DOHH2 (cell line): Measurements from ENCODE around the gene ZNF414.

Experiments
- H3F3A ChIP-seq: fragments of 200-600 bp; sonication (generic), shearing (Covaris generic); 2 replicates; pipeline ENCODE4 v1.6.0; 2016; ENCODE audit warnings: antibody characterized with exemption, mild to moderate bottlenecking; ENCODE audit not compliant: control insufficient read depth, insufficient read depth
- H3K27ac ChIP-seq: fragments of 200-600 bp; sonication (generic); 2 replicates; pipeline ENCODE4 v1.5.1; 2014; ENCODE audit warnings: low read depth, mild to moderate bottlenecking, low read length, moderate library complexity
- H3K27me3 ChIP-seq: fragments of 200-600 bp; sonication (generic); 2 replicates; pipeline ENCODE4 v1.6.1; 2014; ENCODE audit warnings: mild to moderate bottlenecking, low read length, mixed read lengths; ENCODE audit not compliant: control insufficient read depth
- H3K36me3 ChIP-seq: fragments of 200-600 bp; sonication (generic); 2 replicates; pipeline ENCODE4 v1.6.1; 2014; ENCODE audit warnings: mild to moderate bottlenecking, low read length, moderate library complexity, mixed read lengths; ENCODE audit not compliant: control insufficient read depth
- H3K4me1 ChIP-seq: fragments of 200-600 bp; sonication (generic); 2 replicates; pipeline ENCODE4 v1.6.1; 2014; ENCODE audit warnings: mild to moderate bottlenecking, low read length, mixed read lengths; ENCODE audit not compliant: control insufficient read depth
- H3K4me2 ChIP-seq: fragments of 200-600 bp; sonication (generic); 2 replicates; pipeline ENCODE4 v1.6.0; 2014; ENCODE audit warnings: mild to moderate bottlenecking, low read length, moderate library complexity
- H3K4me3 ChIP-seq: fragments of 200-600 bp; sonication (generic); 2 replicates; pipeline ENCODE4 v1.5.1; 2014; ENCODE audit warnings: mild to moderate bottlenecking, low read length, mixed read lengths
- H3K79me2 ChIP-seq: fragments of 200-600 bp; sonication (generic); 2 replicates; pipeline ENCODE4 v1.6.1; 2014; ENCODE audit warnings: mild to moderate bottlenecking, low read length, mixed read lengths; ENCODE audit not compliant: control insufficient read depth
- H3K9me2 ChIP-seq: fragments of 200-600 bp; sonication (generic); replicated peaks from 2 replicates; pipeline ENCODE4 v1.6.1; 2014; ENCODE audit warnings: mild to moderate bottlenecking, low read length, mixed read lengths; ENCODE audit not compliant: control insufficient read depth
- H3K9me3 ChIP-seq: fragments of 200-600 bp; sonication (generic); 2 replicates; pipeline ENCODE4 v1.6.1; 2014; ENCODE audit warnings: antibody characterized with exemption, low read length, mixed read lengths; ENCODE audit not compliant: control insufficient read depth, insufficient read depth
- H4K20me1 ChIP-seq: fragments of 200-600 bp; sonication (generic); 2 replicates; pipeline ENCODE4 v1.6.0; 2014; ENCODE audit warnings: low read depth, mild to moderate bottlenecking, antibody characterized with exemption, low read length, moderate library complexity; ENCODE audit not compliant: control insufficient read depth, insufficient read depth
- EZH2phosphoT487 ChIP-seq: fragments of 200-600 bp; sonication (generic); IDR thresholded peaks from 2 replicates; pipeline ENCODE4 v1.6.1; 2017; ENCODE audit warnings: borderline replicate concordance, mild to moderate bottlenecking, antibody characterized with exemption, low read length, moderate library complexity, mixed read lengths
- TF ChIP-seq, protein P1 (sequence below): fragments of 200-600 bp; sonication (generic); IDR thresholded peaks from one replicate; pipeline ENCODE4 v1.5.1; 2014; ENCODE audit warnings: antibody characterized with exemption, mild to moderate bottlenecking, low read depth, low read length; ENCODE audit not compliant: poor library complexity, severe bottlenecking

ZNF414 gene

GRCh38 chr19:8485561-8486371, 28.2 kb downstream of the ZNF414 start:
- no peak overlapping the region for H3K27ac ChIP-seq
- peaks cover 84% of the 10 kb centered on the region for H3K36me3 ChIP-seq

GRCh38 chr19:8484331-8484894, 29.6 kb downstream of the ZNF414 start:
- peaks cover 84% of the 10 kb centered on the region for H3K36me3 ChIP-seq
- no peak overlapping the region for H3K4me2 ChIP-seq
- peaks cover 41% of the 10 kb centered on the region for H3K79me2 ChIP-seq
- no peaks in the 10 kb centered on the region for H3F3A ChIP-seq
- H3K27ac ChIP-seq: no peak overlapping the region
- no peaks in the 10 kb centered on the region for H3K9me2 ChIP-seq
- H3K4me1 ChIP-seq: no peaks in the 10 kb centered on the region
- no peaks in the 10 kb centered on the region for H3K27me3 ChIP-seq
- peaks cover 16% of the 10 kb centered on the region; the same call in 1 of the 2 replicates for H4K20me1 ChIP-seq
- TF ChIP-seq EZH2phosphoT487: no peak
- TF ChIP-seq, protein P1, sequence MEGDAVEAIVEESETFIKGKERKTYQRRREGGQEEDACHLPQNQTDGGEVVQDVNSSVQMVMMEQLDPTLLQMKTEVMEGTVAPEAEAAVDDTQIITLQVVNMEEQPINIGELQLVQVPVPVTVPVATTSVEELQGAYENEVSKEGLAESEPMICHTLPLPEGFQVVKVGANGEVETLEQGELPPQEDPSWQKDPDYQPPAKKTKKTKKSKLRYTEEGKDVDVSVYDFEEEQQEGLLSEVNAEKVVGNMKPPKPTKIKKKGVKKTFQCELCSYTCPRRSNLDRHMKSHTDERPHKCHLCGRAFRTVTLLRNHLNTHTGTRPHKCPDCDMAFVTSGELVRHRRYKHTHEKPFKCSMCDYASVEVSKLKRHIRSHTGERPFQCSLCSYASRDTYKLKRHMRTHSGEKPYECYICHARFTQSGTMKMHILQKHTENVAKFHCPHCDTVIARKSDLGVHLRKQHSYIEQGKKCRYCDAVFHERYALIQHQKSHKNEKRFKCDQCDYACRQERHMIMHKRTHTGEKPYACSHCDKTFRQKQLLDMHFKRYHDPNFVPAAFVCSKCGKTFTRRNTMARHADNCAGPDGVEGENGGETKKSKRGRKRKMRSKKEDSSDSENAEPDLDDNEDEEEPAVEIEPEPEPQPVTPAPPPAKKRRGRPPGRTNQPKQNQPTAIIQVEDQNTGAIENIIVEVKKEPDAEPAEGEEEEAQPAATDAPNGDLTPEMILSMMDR: no peak
- H3K4me3 ChIP-seq: no peak overlapping the region
- no peaks in the 10 kb centered on the region for H3K9me3 ChIP-seq

More at GRCh38 chr19:8485561-8486371, 28.2 kb downstream of the ZNF414 start:
- no peaks in the 10 kb centered on the region for H3K9me2 ChIP-seq
- H3K4me3 ChIP-seq: no peak overlapping the region
- TF ChIP-seq EZH2phosphoT487: no peak
- TF ChIP-seq, protein P1: no peak
- H3F3A ChIP-seq: no peaks in the 10 kb centered on the region
- no peak overlapping the region for H3K4me2 ChIP-seq
- no peaks in the 10 kb centered on the region for H3K4me1 ChIP-seq
- no peaks in the 10 kb centered on the region for H3K27me3 ChIP-seq
- H3K9me3 ChIP-seq: no peaks in the 10 kb centered on the region
- H3K79me2 ChIP-seq: peaks cover 29% of the 10 kb centered on the region
- H4K20me1 ChIP-seq: peaks cover 16% of the 10 kb centered on the region; the same call in 1 of the 2 replicates

DNA sequence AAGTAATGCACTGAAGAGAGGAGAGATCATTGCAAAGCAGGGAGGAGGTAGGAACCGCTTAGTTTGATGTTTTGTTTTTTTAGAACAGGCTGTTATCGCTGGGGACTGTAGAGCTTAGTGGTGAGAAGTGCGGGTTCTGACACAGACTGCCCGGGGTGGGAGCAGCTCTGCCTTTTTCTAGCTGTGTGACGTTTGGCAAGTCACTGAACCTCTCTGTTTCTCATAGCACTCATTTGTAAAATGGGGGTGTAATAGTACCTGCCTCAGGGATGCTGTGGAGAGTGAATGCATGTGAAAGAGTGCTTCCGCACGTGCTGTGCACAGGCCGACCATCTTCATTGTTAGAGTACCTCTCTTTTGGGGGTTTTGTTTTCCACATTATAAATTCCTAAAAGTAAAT, 30.8 kb downstream of the ZNF414 start:
- Histone ChIP-seq H3K4me1 (no peaks in the 10 kb centered on the region), H3K9me2 (no peaks in the 10 kb centered on the region), H3K4me2 (no peak overlapping the region), H3K36me3 (peaks cover 90% of the 10 kb centered on the region), H3F3A (no peaks in the 10 kb centered on the region), H3K79me2 (peaks cover 53% of the 10 kb centered on the region), H3K27ac (no peak overlapping the region), H4K20me1 (peaks cover 14% of the 10 kb centered on the region; the same call in 1 of the 2 replicates), H3K4me3 (no peak overlapping the region), H3K9me3 (no peaks in the 10 kb centered on the region), H3K27me3 (no peaks in the 10 kb centered on the region)
- TF ChIP-seq EZH2phosphoT487: no peak
- TF ChIP-seq, protein P1: no peak
